ENCODE data around the gene QRFP.

DNA sequence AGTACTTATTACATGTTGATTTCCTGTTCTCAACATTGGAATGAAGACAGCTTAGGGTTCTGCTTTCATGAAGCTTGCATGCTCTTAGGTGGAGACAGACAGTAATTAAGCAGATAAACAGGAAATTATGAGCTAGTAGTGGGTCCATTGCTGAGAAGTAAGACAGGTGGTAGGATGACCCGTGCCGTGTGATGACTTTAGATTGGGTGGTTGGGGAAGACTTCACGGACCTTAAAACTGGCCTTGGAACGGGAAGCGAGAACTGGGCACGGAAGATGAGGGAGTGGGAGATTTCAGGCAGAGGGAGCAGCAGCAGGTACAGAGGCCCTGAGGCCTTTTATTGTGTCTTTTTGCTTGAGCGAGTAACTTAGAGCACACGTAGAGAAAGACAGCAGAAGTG lies 34.4 kb downstream of the QRFP start:
- no peak for TF ChIP-seq POLR2A (IDR thresholded peaks at IDR 0.05)
- TF ChIP-seq, protein P1, sequence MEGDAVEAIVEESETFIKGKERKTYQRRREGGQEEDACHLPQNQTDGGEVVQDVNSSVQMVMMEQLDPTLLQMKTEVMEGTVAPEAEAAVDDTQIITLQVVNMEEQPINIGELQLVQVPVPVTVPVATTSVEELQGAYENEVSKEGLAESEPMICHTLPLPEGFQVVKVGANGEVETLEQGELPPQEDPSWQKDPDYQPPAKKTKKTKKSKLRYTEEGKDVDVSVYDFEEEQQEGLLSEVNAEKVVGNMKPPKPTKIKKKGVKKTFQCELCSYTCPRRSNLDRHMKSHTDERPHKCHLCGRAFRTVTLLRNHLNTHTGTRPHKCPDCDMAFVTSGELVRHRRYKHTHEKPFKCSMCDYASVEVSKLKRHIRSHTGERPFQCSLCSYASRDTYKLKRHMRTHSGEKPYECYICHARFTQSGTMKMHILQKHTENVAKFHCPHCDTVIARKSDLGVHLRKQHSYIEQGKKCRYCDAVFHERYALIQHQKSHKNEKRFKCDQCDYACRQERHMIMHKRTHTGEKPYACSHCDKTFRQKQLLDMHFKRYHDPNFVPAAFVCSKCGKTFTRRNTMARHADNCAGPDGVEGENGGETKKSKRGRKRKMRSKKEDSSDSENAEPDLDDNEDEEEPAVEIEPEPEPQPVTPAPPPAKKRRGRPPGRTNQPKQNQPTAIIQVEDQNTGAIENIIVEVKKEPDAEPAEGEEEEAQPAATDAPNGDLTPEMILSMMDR (IDR thresholded peaks at IDR 0.05): no peak
